Measurements from ENCODE around the gene NAE1.

GRCh38 chr16:66832190-66832589 lies 1.4 kb upstream of the NAE1 start:
- TF ChIP-seq, protein P1, sequence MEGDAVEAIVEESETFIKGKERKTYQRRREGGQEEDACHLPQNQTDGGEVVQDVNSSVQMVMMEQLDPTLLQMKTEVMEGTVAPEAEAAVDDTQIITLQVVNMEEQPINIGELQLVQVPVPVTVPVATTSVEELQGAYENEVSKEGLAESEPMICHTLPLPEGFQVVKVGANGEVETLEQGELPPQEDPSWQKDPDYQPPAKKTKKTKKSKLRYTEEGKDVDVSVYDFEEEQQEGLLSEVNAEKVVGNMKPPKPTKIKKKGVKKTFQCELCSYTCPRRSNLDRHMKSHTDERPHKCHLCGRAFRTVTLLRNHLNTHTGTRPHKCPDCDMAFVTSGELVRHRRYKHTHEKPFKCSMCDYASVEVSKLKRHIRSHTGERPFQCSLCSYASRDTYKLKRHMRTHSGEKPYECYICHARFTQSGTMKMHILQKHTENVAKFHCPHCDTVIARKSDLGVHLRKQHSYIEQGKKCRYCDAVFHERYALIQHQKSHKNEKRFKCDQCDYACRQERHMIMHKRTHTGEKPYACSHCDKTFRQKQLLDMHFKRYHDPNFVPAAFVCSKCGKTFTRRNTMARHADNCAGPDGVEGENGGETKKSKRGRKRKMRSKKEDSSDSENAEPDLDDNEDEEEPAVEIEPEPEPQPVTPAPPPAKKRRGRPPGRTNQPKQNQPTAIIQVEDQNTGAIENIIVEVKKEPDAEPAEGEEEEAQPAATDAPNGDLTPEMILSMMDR (IDR thresholded peaks at IDR 0.05) = no peak
- TF ChIP-seq POLR2A (IDR thresholded peaks at IDR 0.05) (no peak), POLR2AphosphoS5 (IDR thresholded peaks at IDR 0.05) (no peak)
